C1 segment of cervical spinal cord (tissue), 14 donors: ENCODE data around the gene ASRGL1.
A peak's percentile ranks its signal among the peaks of the same experiment; 100 is the strongest.

Experiments used
- DNase-seq, 14 donors: peaks; one replicate each; lab custom pipeline; 2025; lab: John Stamatoyannopoulos, UW

ASRGL1 gene

DNA sequence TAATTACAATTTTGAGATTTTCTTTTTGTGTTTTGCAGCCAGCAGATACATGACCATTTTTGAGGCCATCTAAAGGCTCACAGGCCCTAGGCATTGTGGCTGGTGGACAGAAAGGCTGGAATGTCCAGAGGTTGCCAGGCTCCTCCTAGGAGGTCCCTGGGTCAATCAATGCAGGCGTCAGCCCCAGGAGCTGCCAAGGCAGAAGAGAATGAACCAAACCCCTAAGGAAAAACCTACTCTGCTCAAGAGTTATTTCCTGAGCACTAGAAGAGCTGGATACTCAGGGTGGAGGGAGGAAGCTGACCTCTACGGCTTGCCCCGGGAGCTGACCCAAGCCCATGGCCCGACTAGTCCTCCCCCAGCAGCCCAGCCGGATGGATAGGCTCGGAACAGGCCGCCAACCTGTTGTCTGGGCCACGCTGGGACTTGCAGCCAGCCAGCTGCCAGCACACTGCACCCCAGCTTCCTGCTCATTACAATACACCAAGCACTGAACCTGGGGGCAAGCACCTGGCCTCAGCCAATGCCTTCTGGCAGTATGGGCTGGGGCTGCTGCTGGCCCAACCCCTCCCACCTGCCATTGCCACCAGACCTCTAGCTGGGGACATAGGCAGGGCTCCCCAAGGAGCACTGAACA lies 75.9 kb downstream of the ASRGL1 start:
- no peak for DNase-seq

GRCh38 chr11:62416596-62416995 lies 79.3 kb downstream of the ASRGL1 start:
- DNase-seq: no peak

DNA sequence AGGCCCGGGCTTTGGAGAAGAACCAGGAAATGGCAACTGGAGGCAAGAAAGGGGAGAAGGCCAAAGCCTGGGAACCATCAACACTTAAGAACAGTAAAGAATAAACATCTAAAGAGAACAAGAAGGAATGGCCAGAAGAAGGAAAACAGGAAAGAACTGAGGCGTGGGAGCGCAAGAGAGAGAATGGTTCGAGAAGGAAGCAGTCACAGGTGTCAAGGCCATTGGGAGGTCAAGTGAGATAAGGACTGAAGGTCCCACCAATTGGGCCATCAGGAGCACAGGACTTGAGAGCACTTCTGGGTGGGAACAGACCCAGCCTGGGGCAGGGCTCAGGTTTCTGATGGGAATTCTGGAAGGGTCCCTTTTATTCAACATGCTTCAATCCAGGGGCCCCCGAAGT lies 80.9 kb downstream of the ASRGL1 start:
- DNase-seq: no peak

GRCh38 chr11:62418733-62419132 lies 81.5 kb downstream of the ASRGL1 start, which contains the start of gene SCGB1A1:
Gene SCGB1A1, plus strand, starts transcription at chr11:62419033. Its CDS starts 63 bp downstream, at chr11:62419096.
- no peak for DNase-seq

DNA sequence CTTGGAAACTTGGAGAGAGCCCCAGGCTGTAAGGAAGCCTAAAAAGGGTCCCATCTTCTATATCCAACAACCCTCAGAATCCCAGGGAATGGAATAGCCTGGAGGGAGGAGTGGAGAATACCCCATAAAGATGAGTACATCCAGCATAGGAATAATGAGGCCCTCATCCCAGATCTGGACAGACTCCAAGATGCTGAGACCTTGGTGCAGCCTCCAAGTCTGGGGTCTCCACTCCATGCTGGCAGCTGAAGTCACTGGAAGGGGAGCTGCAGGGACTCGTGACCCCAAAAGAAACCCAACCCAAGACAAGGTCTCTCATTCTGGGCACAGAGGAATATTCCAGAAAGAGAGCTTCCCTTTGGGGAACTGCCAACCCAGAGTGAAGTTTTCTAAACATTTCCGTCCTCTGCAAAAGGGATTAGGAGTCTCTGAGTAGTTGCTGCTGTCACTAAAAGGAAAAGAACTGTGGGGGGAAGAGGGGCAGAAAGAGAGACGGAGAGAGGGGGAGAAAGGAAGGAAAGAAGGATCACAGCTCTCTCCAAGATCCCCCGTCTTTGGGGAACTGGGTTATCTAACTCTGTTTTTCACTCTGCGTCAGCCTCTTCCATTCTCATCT lies 82.2 kb downstream of the ASRGL1 start:
- no peak for DNase-seq

GRCh38 chr11:62419943-62420342 lies 82.7 kb downstream of the ASRGL1 start:
- no peak for DNase-seq

DNA sequence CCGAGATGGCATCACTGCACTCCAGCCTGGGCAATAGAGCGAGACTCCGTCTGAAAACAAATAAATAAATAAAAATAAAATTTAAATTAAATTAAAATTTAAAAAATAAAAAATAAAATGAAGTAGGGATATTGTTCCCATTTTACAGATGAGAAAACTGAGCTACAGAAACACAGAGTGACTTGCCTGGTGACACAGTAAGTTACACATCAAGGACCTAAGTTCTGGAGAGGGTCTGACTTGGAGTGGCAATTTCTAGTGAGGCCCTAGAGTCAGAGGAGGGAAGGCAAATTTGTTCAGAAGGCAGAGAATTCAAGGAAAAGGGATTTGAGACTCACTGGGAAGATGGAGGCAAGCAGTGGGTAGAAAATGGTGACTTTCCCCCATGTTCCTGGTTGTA lies 83.6 kb downstream of the ASRGL1 start:
- no peak for DNase-seq

DNA sequence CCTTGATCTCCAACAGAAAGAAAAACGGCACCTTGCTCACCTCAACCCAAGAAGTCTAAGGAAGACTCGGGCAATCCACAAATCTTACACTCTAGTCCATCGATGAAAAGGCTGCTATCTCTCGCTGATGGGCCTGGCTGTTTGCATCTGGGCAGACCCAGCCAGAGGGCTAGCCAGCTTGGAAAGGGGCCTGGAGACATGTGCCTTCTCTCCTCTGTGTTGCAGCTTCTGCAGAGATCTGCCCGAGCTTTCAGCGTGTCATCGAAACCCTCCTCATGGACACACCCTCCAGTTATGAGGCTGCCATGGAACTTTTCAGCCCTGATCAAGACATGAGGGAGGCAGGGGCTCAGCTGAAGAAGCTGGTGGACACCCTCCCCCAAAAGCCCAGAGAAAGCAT lies 84.7 kb downstream of the ASRGL1 start:
- no peak for DNase-seq

GRCh38 chr11:62423012-62423411 lies 85.8 kb downstream of the ASRGL1 start:
- no peak for DNase-seq

- DNase-seq: no peak
Observed at GRCh38 chr11:62427630-62428233, 90.5 kb downstream of the ASRGL1 start.

DNA sequence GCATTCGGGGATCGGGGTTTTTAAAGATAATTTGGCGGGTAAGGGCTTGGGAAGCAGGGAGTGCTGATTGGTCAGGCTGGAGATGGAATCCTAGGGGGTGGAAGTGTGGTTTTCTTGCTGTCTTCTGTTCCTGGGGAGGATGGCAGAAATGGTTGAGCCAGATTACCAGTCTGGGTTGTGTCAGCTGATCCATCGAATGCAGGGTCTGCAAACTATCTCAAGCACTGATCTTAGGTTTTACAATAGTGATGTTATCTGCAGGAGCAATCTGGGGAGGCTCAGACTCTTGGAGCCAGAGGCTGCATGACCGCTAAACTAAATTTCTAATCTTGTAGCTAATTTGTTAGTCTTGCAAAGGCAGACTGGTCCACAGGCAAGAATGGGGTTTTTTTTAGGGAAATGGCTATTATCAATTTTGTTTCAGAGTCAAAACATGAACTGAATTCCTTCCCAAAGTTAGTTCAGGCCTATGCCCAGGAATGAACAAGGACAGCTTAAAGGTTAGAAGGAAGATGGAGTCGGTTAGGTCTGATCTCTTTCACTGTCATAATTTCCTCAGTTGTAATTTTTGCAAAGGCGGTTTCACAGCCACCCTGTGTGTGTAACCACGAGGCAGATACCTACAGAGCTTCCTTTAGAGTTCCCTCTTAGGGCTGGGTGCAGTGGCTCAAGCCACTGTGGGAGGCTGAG lies 91.8 kb downstream of the ASRGL1 start:
- DNase-seq: no peak

GRCh38 chr11:62430425-62430824 lies 93.2 kb downstream of the ASRGL1 start:
- DNase-seq: no peak

DNA sequence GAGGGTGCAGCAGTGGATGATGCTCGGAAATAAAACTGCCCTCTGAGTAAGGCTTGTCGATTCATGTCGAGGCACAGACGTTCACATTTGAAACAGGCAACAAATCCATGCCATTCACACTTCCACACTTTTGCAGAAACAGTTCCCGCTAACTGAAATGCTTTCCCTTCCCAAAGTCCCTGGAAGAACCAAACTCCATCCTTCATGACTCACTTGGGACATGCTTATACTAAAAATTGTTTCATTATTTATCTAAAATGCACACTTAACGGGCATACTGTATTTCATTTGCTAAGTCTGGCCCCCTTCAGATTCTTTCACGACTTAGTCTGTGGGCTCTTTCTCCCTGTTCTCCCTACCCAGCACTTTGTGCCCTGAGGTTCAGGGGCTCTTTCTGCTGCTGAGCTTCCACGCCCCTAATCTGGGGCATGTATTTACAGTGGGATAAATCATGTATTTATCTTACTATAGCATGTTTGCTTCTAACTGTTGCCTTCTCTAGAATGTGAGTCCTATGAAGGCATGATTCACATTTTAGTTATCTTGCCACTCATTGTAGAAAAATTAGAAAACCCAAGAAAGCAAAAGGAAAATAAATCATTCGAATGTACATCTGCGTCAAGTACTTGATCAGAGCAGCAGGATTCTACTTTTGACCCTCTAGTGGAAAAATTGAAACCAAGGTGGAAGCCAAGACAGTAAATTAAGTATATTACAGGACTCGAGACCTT lies 94.1 kb downstream of the ASRGL1 start:
- no peak for DNase-seq

GRCh38 chr11:62432695-62433094 lies 95.4 kb downstream of the ASRGL1 start:
- no peak for DNase-seq

DNA sequence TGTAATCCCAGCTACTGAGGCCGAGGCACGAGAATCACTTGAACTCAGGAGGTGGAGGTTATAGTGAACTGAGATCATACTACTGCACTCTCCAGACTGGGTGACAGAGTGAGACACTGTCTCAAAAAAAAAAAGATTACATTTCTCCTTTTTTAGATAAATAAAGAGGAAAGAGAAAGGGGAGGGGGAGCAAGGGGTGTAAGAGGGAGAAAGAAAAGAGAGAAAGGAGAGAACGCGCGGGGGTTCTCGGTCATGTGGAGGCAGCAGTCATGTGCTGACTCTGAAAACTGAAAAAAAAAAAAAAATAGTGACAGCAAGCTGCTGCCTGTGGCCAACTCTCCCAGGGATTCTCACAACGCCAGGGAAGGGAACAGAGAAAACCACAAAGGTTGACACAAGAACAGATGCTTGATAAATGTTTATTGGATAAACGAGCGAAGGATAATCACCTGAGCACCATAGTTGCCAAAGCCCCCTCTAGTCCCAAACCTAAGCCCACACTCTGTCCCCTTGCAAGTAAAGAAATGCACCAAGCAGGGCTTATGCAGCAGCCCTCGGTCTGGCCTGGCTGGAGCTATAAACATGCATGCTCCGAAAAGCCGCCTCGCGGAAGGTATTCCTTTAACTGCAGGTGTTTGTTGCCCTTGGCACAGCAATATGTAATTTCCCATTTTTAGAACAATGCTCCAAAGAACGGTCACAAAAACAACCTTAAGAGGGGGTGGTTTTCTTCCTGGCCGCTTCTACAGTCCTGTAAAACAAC lies 96.1 kb downstream of the ASRGL1 start:
- no peak for DNase-seq

DNA sequence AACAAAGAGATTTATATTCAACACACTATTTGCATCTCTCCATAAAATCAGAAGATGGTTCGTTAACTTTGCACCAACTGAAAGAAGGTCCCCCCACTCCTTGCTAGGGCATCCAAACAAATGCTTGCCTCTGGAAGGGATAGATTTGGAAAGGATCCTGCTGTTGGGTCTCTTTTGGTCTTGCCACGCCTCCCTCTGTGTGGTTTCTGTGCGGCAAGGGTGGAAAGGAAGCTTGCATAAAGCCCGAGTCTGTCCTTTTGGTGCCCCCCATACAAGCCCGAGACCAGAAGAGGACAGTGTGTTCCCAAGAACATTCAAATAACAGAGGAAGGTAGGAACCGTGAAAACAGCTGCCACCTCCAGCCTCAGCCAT lies 96.6 kb downstream of the ASRGL1 start:
- no peak for DNase-seq

DNA sequence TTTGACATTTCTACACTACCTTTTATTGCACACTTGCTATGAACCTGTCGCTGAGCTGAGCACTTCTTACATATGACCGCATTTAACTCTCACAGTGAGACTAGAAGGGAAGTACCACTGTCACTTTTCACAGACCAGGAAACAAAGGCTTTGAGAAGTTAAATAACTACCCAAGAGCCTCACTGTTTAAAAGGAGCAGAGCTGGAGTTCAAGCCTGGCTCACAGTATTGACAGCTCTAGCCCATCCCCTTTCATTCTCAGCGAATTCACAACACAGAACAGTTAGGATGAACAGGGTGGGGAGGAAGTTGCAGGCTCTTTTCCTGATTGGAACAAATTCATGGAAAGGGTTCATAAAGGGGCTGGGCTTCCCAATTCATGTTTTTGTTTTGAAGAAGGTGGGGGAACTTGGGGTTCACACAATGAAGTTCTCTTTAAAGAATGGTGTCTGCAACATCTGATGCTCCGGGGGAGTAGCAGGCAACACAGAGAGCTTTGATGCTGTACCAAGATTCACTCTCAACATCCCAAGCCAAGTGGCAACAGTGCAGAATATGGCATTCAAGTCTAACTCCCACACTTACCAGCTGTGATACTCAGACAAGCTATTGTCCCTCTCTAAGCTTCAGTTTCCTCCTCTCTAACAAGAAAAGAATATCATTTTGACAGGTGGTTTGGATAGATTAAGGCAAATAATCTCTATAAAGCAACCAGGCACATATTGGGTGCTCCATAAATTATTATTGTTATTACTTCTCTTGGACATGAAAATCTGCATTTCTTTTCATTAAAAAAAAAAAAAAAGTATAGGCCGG lies 98.8 kb downstream of the ASRGL1 start:
- DNase-seq: peak in 1 of 14 donors; percentile 13

- no peak for DNase-seq
Observed at GRCh38 chr11:62437616-62438015, 100.4 kb downstream of the ASRGL1 start.

- no peak for DNase-seq
Observed at GRCh38 chr11:62438641-62439040, 101.4 kb downstream of the ASRGL1 start.
